22Rv1 (cell line): ENCODE measurements around the gene PTTG1.

Experiments
- CTCF ChIP-seq: fragments of 450-650 bp; IDR thresholded peaks from 2 replicates; pipeline ENCODE4 v1.5.1; 2017; ENCODE audit warnings: mild to moderate bottlenecking
- ZFX ChIP-seq: fragments of 450-650 bp; IDR thresholded peaks from 2 replicates; pipeline ENCODE4 v1.6.1; 2017; ENCODE audit warnings: antibody characterized with exemption, borderline replicate concordance

- TF ChIP-seq CTCF (no peak), ZFX (no peak)
Observed at GRCh38 chr5:160477266-160477970, 55.8 kb downstream of the PTTG1 start.
